COLO829 (cell line): Measurements from ENCODE around the gene ARSB.
"Not testable (repeated sequence)": the region's sequence is repeated elsewhere in the genome, so short reads cannot be mapped to it uniquely, and the experiment has no call there.

Experiments used
- DNase-seq: peaks from one replicate; pipeline ENCODE4 v3.0.0; 2012; ENCODE audit warnings: low spot score

Gene ARSB

GRCh38 chr5:78778538-78778937 lies 206.6 kb downstream of the ARSB start:
- no peak for DNase-seq

GRCh38 chr5:78777901-78778300 lies 207.2 kb downstream of the ARSB start:
- DNase-seq: no peak

- no peak for DNase-seq
These were observed 208.5 kb downstream of the ARSB start for GRCh38 chr5:78776637-78777036.

GRCh38 chr5:78773655-78774054 lies 211.5 kb downstream of the ARSB start:
- no peak for DNase-seq

GRCh38 chr5:78771260-78772205 lies 213.6 kb downstream of the ARSB start:
- DNase-seq: no peak

- no peak for DNase-seq
These were observed 216.2 kb downstream of the ARSB start for GRCh38 chr5:78768781-78769380.

GRCh38 chr5:78766412-78766762 lies 218.7 kb downstream of the ARSB start:
- DNase-seq: no peak

- no peak for DNase-seq
These were observed 219.2 kb downstream of the ARSB start for GRCh38 chr5:78765756-78766411.

GRCh38 chr5:78765116-78765515 lies 220.0 kb downstream of the ARSB start:
- DNase-seq: no peak

GRCh38 chr5:78763659-78764189 lies 221.4 kb downstream of the ARSB start:
- no peak for DNase-seq

- not testable (repeated sequence) for DNase-seq
These were observed 222.4 kb downstream of the ARSB start for GRCh38 chr5:78762743-78763142.

GRCh38 chr5:78761840-78762239 lies 223.3 kb downstream of the ARSB start:
- no peak for DNase-seq

GRCh38 chr5:78760770-78761169 lies 224.3 kb downstream of the ARSB start:
- DNase-seq: no peak

- DNase-seq: no peak
These were observed 224.7 kb downstream of the ARSB start for GRCh38 chr5:78760366-78760765.

GRCh38 chr5:78758169-78758839 lies 226.8 kb downstream of the ARSB start:
- DNase-seq: no peak

- DNase-seq: peak; percentile 2
These were observed 227.6 kb downstream of the ARSB start for GRCh38 chr5:78757269-78758053.

- DNase-seq: no peak
These were observed 228.3 kb downstream of the ARSB start for GRCh38 chr5:78756858-78757257.

- DNase-seq: no peak
These were observed 229.2 kb downstream of the ARSB start for GRCh38 chr5:78755822-78756429.

GRCh38 chr5:78754655-78755054 lies 230.5 kb downstream of the ARSB start:
- DNase-seq: no peak

- no peak for DNase-seq
These were observed 232.0 kb downstream of the ARSB start for GRCh38 chr5:78753093-78753531.

- DNase-seq: no peak
These were observed 233.2 kb downstream of the ARSB start for GRCh38 chr5:78751872-78752271.
